ENCODE results near the gene SYNGR3. TPM values are rescaled to one million over a fixed set of nuclear protein-coding genes. Genes with fewer than 3 reads are reported as not detected.
A peak's percentile ranks its signal among the peaks of the same experiment; 100 is the strongest.

Gene SYNGR3
- total and polyA plus RNA-seq, 2 of the 13 experiments (the other 11 are each of a cell fraction or from before 2014, with no cell fraction given), result 0.97 to 5.7 TPM

DNA sequence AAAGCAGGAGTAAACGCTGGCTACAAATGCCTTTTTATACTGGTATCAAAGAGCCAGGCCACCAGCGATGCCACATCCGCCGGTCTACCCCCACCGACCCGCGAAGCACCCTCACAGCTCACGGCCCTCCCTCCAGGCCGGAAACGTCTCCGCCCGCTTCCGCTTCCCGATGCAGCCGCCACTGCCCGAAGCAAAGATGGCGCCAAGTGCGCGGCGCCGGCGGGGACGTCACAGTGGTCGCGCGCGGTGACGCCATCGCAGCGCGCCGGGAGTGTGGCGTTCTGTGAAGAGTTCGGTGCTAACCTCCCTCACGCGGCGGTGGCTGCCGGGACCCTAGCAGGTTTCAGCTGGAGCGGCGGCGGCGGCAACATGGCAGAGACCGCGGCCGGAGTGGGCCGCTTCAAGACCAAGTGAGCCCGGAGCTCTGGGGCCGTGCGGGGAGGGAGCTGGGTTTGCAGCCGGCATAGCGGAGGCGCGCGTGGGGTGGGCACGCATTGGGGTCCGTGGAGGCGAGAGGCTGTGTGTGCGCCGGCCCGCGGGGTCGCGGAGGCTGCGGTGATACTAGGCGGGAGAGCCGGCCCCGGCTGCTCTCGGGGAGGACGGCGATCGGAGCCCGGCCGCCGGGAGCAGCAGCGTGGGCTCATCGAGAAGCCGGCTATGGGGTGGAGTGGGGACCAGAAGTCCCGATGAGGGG is 17.8 kb upstream of the SYNGR3 start, which contains the start of gene TBL3 (continued):
- TF ChIP-seq ZNF713 (CRISPR knock-in tag; IDR thresholded peaks at IDR 0.05) (peak; percentile 96), GRHL1 (CRISPR knock-in tag; conservative IDR thresholded peaks at IDR 0.05) (no peak), NFKBIZ (CRISPR knock-in tag; IDR thresholded peaks at IDR 0.05) (no peak; the same call in 1 of the 2 replicates), ATF4 (CRISPR knock-in tag; IDR thresholded peaks at IDR 0.05) (peak in 1 of 2 experiments; percentile 41; a peak in 1 of 4 replicates), AHR (CRISPR knock-in tag; IDR thresholded peaks at IDR 0.05) (peak; percentile 92), HDAC2 (CRISPR knock-in tag; IDR thresholded peaks at IDR 0.05) (peak; percentile 98), FOXM1 (CRISPR knock-in tag; IDR thresholded peaks at IDR 0.05) (peak; percentile 52; the same call in 1 of the 2 replicates), ZNF615 (CRISPR knock-in tag; IDR thresholded peaks at IDR 0.05; ENCODE audit: borderline replicate concordance) (no peak), TRIM22 (IDR thresholded peaks at IDR 0.05) (no peak), ZNF180 (CRISPR knock-in tag; IDR thresholded peaks at IDR 0.05; ENCODE audit: borderline replicate concordance, low read depth) (0 out of 2 replicates have a peak, but pooled peaks have one; percentile 30), ZFP62 (CRISPR knock-in tag; IDR thresholded peaks at IDR 0.05) (no peak), ELF4 (CRISPR knock-in tag; IDR thresholded peaks at IDR 0.05; ENCODE audit: borderline replicate concordance) (0 out of 2 replicates have a peak, but pooled peaks have one; percentile 38), GFI1 (CRISPR knock-in tag; IDR thresholded peaks at IDR 0.05; ENCODE audit: borderline replicate concordance) (peak; percentile 64; the same call in 1 of the 2 replicates), SMAD1 (CRISPR knock-in tag; IDR thresholded peaks at IDR 0.05; ENCODE audit: borderline replicate concordance, low read depth) (peak; percentile 91; the same call in 1 of the 2 replicates), TMF1 (CRISPR knock-in tag; IDR thresholded peaks at IDR 0.05; ENCODE audit: low read depth) (0 out of 2 replicates have a peak, but pooled peaks have one; percentile 49), KDM5A (IDR thresholded peaks at IDR 0.05; ENCODE audit: borderline replicate concordance, low read length) (peak; percentile 99)
- TF ChIP-seq, protein P1, sequence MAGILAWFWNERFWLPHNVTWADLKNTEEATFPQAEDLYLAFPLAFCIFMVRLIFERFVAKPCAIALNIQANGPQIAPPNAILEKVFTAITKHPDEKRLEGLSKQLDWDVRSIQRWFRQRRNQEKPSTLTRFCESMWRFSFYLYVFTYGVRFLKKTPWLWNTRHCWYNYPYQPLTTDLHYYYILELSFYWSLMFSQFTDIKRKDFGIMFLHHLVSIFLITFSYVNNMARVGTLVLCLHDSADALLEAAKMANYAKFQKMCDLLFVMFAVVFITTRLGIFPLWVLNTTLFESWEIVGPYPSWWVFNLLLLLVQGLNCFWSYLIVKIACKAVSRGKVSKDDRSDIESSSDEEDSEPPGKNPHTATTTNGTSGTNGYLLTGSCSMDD (CRISPR knock-in tag; IDR thresholded peaks at IDR 0.05), result 0 out of 2 replicates have a peak, but pooled peaks have one; percentile 11
- TF ChIP-seq, protein P2, sequence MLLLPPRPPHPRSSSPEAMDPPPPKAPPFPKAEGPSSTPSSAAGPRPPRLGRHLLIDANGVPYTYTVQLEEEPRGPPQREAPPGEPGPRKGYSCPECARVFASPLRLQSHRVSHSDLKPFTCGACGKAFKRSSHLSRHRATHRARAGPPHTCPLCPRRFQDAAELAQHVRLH (CRISPR knock-in tag; IDR thresholded peaks at IDR 0.05; ENCODE audit: borderline replicate concordance, low read depth), result peak; percentile 74; the same call in 1 of the 2 replicates

Measured in HepG2 (cell line).